H1 (cell line): ENCODE results near the gene TMEM145. TPM values are rescaled to one million over a fixed set of nuclear protein-coding genes. Genes with fewer than 3 reads are reported as not detected.

ENCODE experiments used
- CTCF ChIA-PET: fragments of 300-600 bp; sonication (Branson Sonifier 250); formaldehyde crosslinking; loops from one replicate; lab custom pipeline; 2021; ENCODE audit not compliant: partially characterized antibody; lab: Charles Lee
- POLR2A ChIA-PET: fragments of 300-600 bp; sonication (Branson Sonifier 250); formaldehyde crosslinking; loops from one replicate; lab custom pipeline; 2021; ENCODE audit warnings: inconsistent platforms; ENCODE audit not compliant: partially characterized antibody; lab: Charles Lee
- DNase-seq, 2 experiments: peaks; one replicate each; pipeline versions ENCODE4 v3.0.0 to v3.0.0-alpha.2; 2010 to 2022; ENCODE audit warnings: low spot score in 2 of 2, low read depth in 1 of 2, mixed read lengths in 1 of 2
- FAIRE-seq: peaks from 2 replicates; lab custom pipeline; 2011; peaks lifted over from hg19 to GRCh38; lab: Jason Lieb, UNC
- H2AFZ ChIP-seq: 2 replicates; pipeline ENCODE4 v1.8.1; 2012; ENCODE audit warnings: low read length, inconsistent platforms
- H2AK5ac ChIP-seq: 2 replicates; pipeline ENCODE4 v1.6.1; 2013; ENCODE audit warnings: low read depth, low read length
- H2BK120ac ChIP-seq: replicated peaks from 2 replicates; pipeline ENCODE3; 2013; ENCODE audit warnings: low read depth, low read length, inconsistent platforms
- H2BK12ac ChIP-seq: 2 replicates; pipeline ENCODE4 v1.6.1; 2013; ENCODE audit warnings: low read depth, low read length
- H2BK15ac ChIP-seq: 2 replicates; pipeline ENCODE4 v1.6.1; 2013; ENCODE audit warnings: low read length
- H2BK20ac ChIP-seq: 2 replicates; pipeline ENCODE4 v1.6.1; 2013; ENCODE audit warnings: low read length
- H2BK5ac ChIP-seq: 2 replicates; pipeline ENCODE4 v1.6.1; 2013; ENCODE audit warnings: low read depth, low read length
- H3K14ac ChIP-seq: 2 replicates; pipeline ENCODE4 v1.6.1; 2013; ENCODE audit warnings: inconsistent platforms; ENCODE audit not compliant: insufficient read length
- H3K18ac ChIP-seq: 2 replicates; pipeline ENCODE4 v1.6.1; 2013; ENCODE audit warnings: low read length; ENCODE audit errors: extremely low read depth
- H3K23ac ChIP-seq: 2 replicates; pipeline ENCODE4 v1.6.1; 2013; ENCODE audit warnings: inconsistent platforms; ENCODE audit not compliant: insufficient read length
- H3K23me2 ChIP-seq: 2 replicates; pipeline ENCODE4 v1.6.1; 2013; ENCODE audit warnings: low read depth, low read length
- H3K27ac ChIP-seq: 2 replicates; pipeline ENCODE4 v1.6.1; 2011; ENCODE audit warnings: low read depth, low read length, inconsistent platforms
- H3K27me3 ChIP-seq, 4 experiments: replicated peaks in 1 of 4; 1 replicate in 1 of 4; 2 replicates in 3 of 4; pipeline versions ENCODE4 v1.6.1 to v1.8.1; 2011 to 2013; ENCODE audit warnings: low read length in 3 of 4, mild to moderate bottlenecking in 3 of 4, inconsistent platforms in 2 of 4, mixed read lengths in 2 of 4, moderate library complexity in 1 of 4; ENCODE audit not compliant: control insufficient read depth in 3 of 4, insufficient read depth in 3 of 4; ENCODE audit errors: extremely low read depth in 1 of 4
- H3K36me3 ChIP-seq, 4 experiments: 2 replicates each; pipeline versions ENCODE4 v1.6.1 to v1.8.1; 2011 to 2013; ENCODE audit warnings: mild to moderate bottlenecking in 4 of 4, low read length in 3 of 4, moderate library complexity in 2 of 4, control low read depth in 1 of 4, inconsistent platforms in 1 of 4; ENCODE audit not compliant: insufficient read depth in 4 of 4, control insufficient read depth in 2 of 4
- H3K4ac ChIP-seq: replicated peaks from 2 replicates; pipeline ENCODE3; 2013; ENCODE audit warnings: low read length, low read depth, mixed read lengths, inconsistent platforms; ENCODE audit not compliant: insufficient read length
- H3K4me1 ChIP-seq, 4 experiments: replicated peaks in 1 of 4; 1 replicate in 1 of 4; 2 replicates in 3 of 4; pipeline versions ENCODE4 v1.6.1 to v1.8.1; 2011 to 2013; ENCODE audit warnings: low read length in 3 of 4, inconsistent platforms in 2 of 4, mixed read lengths in 1 of 4; ENCODE audit not compliant: insufficient read depth in 4 of 4, control insufficient read depth in 3 of 4
- H3K4me2 ChIP-seq, 2 experiments: 2 replicates each; pipeline versions ENCODE4 v1.6.1 to v1.8.1; 2011 to 2013; ENCODE audit warnings: low read depth in 2 of 2, low read length in 2 of 2, control low read depth in 1 of 2, inconsistent platforms in 1 of 2, mild to moderate bottlenecking in 1 of 2; ENCODE audit not compliant: insufficient read depth in 1 of 2
- H3K4me3 ChIP-seq, 4 experiments: fragments of 200-600, 300-600 bp in 1 of 4; sonication (generic), shearing (Covaris generic), sonication (Bioruptor Twin) in 1 of 4; 2 replicates each; pipeline versions ENCODE4 v1.5.1 to v1.8.1; 2011 to 2016; ENCODE audit warnings: low read length in 4 of 4, low read depth in 3 of 4, control low read depth in 2 of 4, inconsistent platforms in 2 of 4, mild to moderate bottlenecking in 2 of 4, mixed read lengths in 1 of 4, moderate library complexity in 1 of 4; ENCODE audit not compliant: insufficient read depth in 2 of 4; ENCODE audit errors: extremely low read depth in 1 of 4
- H3K56ac ChIP-seq: replicated peaks from 2 replicates; pipeline ENCODE3; 2013; ENCODE audit warnings: low read depth, mild to moderate bottlenecking, mixed read lengths, low read length, inconsistent platforms; ENCODE audit not compliant: insufficient read length
- H3K79me1 ChIP-seq: 2 replicates; pipeline ENCODE4 v1.6.1; 2013; ENCODE audit warnings: low read depth, low read length, control low read depth
- H3K79me2 ChIP-seq, 2 experiments: 2 replicates each; pipeline versions ENCODE4 v1.6.1 to v1.8.1; 2012 to 2013; ENCODE audit warnings: low read length in 2 of 2, mild to moderate bottlenecking in 2 of 2, inconsistent platforms in 1 of 2; ENCODE audit not compliant: insufficient read depth in 2 of 2, control insufficient read depth in 1 of 2
- H3K9ac ChIP-seq, 4 experiments: replicated peaks in 1 of 4; 1 replicate in 1 of 4; 2 replicates in 3 of 4; pipeline versions ENCODE4 v1.6.1 to v1.8.1; 2011 to 2013; ENCODE audit warnings: low read depth in 3 of 4, low read length in 3 of 4, control low read depth in 2 of 4, mild to moderate bottlenecking in 2 of 4, moderate library complexity in 2 of 4, inconsistent platforms in 1 of 4; ENCODE audit errors: extremely low read depth in 1 of 4
- H3K9me3 ChIP-seq, 2 experiments: 2 replicates each; pipeline versions ENCODE4 v1.6.1 to v1.8.1; 2012 to 2013; ENCODE audit warnings: mild to moderate bottlenecking in 2 of 2, moderate library complexity in 2 of 2, control low read depth in 1 of 2, inconsistent platforms in 1 of 2, low read depth in 1 of 2, low read length in 1 of 2, mixed read lengths in 1 of 2; ENCODE audit not compliant: insufficient read depth in 2 of 2
- H4K20me1 ChIP-seq, 2 experiments: replicated peaks in 1 of 2; 2 replicates each; pipeline versions ENCODE3 to v1.8.1; 2011 to 2013; ENCODE audit warnings: inconsistent platforms in 2 of 2, low read length in 2 of 2, mild to moderate bottlenecking in 1 of 2; ENCODE audit not compliant: insufficient read depth in 2 of 2, control insufficient read depth in 1 of 2
- H4K5ac ChIP-seq: 2 replicates; pipeline ENCODE4 v1.6.1; 2013; ENCODE audit warnings: low read length, low read depth, mixed read lengths, inconsistent platforms; ENCODE audit not compliant: insufficient read length
- H4K8ac ChIP-seq: 2 replicates; pipeline ENCODE4 v1.8.0; 2013; ENCODE audit warnings: mild to moderate bottlenecking, moderate library complexity, low read length, inconsistent platforms; ENCODE audit not compliant: insufficient read depth; ENCODE audit errors: extremely low read depth
- H4K91ac ChIP-seq: replicated peaks from 2 replicates; pipeline ENCODE3; 2013; ENCODE audit warnings: low read length, mixed read lengths, inconsistent platforms; ENCODE audit not compliant: insufficient read length
- ASH2L ChIP-seq: fragments of 200-600, 300-600 bp; sonication (generic); IDR thresholded peaks from one replicate; pipeline ENCODE4 v1.7.1; 2017; ENCODE audit warnings: low read length
- CTBP2 ChIP-seq: IDR thresholded peaks from 2 replicates; pipeline ENCODE4 v1.7.0; 2011; ENCODE audit warnings: borderline replicate concordance, mild to moderate bottlenecking, moderate library complexity, mixed read lengths, low read length; ENCODE audit not compliant: insufficient read depth, insufficient read length
- HDAC6 ChIP-seq: IDR thresholded peaks from one replicate; pipeline ENCODE4 v1.7.1; 2012; ENCODE audit warnings: low read depth, mild to moderate bottlenecking, inconsistent platforms, low read length, moderate library complexity
- JUN ChIP-seq: IDR thresholded peaks from 2 replicates; pipeline ENCODE4 v1.6.1; 2011; ENCODE audit warnings: low read depth, mild to moderate bottlenecking, improper control_type of control experiment, low read length
- PHF8 ChIP-seq: fragments of 200-600 bp; sonication (generic); conservative IDR thresholded peaks from 2 replicates; pipeline ENCODE4 v1.7.1; 2012; ENCODE audit warnings: low read depth, mild to moderate bottlenecking, inconsistent platforms, low read length, moderate library complexity
- RNF2 ChIP-seq: fragments of 200-900, 300-1000 bp; sonication (generic); IDR thresholded peaks from 2 replicates; pipeline ENCODE4 v1.7.1; 2016; ENCODE audit warnings: borderline replicate concordance, low read depth, mild to moderate bottlenecking, antibody characterized with exemption, low read length; ENCODE audit not compliant: poor library complexity, severe bottlenecking; ENCODE audit errors: missing control alignments
- SIN3A ChIP-seq, 2 experiments: IDR thresholded peaks in 1 of 2; conservative IDR thresholded peaks in 1 of 2; 2 replicates each; pipeline ENCODE4 v1.6.1; 2011 to 2012; ENCODE audit warnings: low read length in 2 of 2, improper control_type of control experiment in 1 of 2, low read depth in 1 of 2, mild to moderate bottlenecking in 1 of 2
- SRF ChIP-seq: IDR thresholded peaks from 2 replicates; pipeline ENCODE4 v1.6.1; 2011; ENCODE audit warnings: mild to moderate bottlenecking, low read depth, low read length, moderate library complexity
- WGBS, 2 experiments: shearing (Covaris generic) in 1 of 2; methylation state at CpG; one replicate each; pipeline versions ENCODE4 v1.1.6 to v1.1.7; 2013 to 2015; ENCODE audit warnings: low lambda C conversion rate in 2 of 2, mixed read lengths in 2 of 2, inconsistent platforms in 1 of 2, low coverage in 1 of 2, missing lambda C conversion rate in 1 of 2; ENCODE audit not compliant: insufficient replicate concordance in 2 of 2, insufficient coverage in 1 of 2, insufficient read length in 1 of 2; ENCODE audit errors: extremely low coverage in 1 of 2, missing lambda C conversion rate in 1 of 2; 5-methylcytosine and 5-hydroxymethylcytosine counted together
- polyA plus RNA-seq, 7 experiments: library from polyadenylated mRNA; depleted of rRNA in 3 of 7; stranded (reverse) in 5 of 7; unstranded in 2 of 7; fragments of >200 nt in 5 of 7; fragments of 200-250 nt in 2 of 7; gene quantifications; 1 replicate in 5 of 7; 2 replicates in 1 of 7; 4 replicates in 1 of 7; pipeline versions ENCODE4 v1.2.1 to v1.2.3, GENCODE V29; 2011 to 2013; ENCODE audit warnings: missing spikeins in 2 of 7, mixed read lengths in 2 of 7
- total RNA-seq: library from RNA; stranded (reverse); fragmentation: NEBNext Ultra II Directional; extraction: Animal tissue kit (Norgen Biotek cat#: 25700); gene quantifications from 2 replicates; pipeline ENCODE4 v1.2.1, GENCODE V29; 2021

TMEM145 gene
- total and polyA plus RNA-seq, 2 of the 8 experiments (the other 6 are each of a cell fraction or from before 2014, with no cell fraction given) = 2.3 to 4.7 TPM

DNA sequence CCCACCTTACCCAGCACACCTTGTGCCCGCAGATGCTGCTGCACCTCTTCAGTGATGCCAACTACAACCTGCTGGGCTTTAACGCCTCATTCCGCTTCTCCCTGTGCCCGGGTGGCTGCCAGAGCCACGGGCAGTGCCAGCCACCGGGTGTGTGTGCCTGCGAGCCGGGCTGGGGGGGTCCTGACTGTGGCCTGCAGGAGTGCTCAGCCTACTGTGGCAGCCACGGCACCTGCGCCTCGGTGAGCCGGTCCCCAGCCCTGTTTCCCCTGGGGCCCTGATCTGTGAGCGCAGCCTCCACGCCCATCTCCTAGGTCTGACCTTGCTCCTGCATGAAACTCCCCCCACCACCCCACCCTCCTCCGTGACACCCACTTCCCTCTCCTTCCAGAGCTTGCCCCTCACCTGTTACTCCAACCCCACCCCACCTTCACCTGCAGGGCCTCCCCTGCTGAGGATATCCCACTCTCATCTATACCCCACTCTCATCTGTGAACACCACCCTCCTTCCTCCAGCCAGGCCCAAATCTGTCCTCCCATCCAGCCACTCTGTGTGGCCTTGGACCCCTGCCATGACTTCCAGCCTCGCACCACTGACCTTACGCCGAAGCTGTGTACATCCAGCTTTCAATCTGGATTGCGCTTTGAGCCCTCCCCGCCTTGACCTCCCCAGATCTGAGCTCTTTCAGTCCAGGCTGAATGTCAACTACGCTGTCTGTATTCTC lies 21.0 kb downstream of the TMEM145 start:
- Histone ChIP-seq H3K36me3 (peaks cover 0 to 8% (median 2%) of the 10 kb centered on the region in 4 experiments; a peak in 1 of 8 replicates), H2BK20ac (no peak overlapping the region), H4K91ac (no peak overlapping the region), H2BK15ac (no peak overlapping the region), H3K4ac (no peak overlapping the region), H2BK5ac (no peak overlapping the region), H3K4me2 (no peak overlapping the region), H3K23me2 (no peaks in the 10 kb centered on the region; the same call in 1 of the 2 replicates), H3K27ac (no peak overlapping the region), H2AFZ (no peak overlapping the region), H3K9ac (no peak overlapping the region)
- WGBS, 2 experiments = 94% methylated on average over 18 of the region's 21 CpGs; no CpG with 5 or more reads in 1 of the 2 experiments
- ChIA-PET POLR2A (no interaction called here), CTCF (interaction anchor here (8.8 kb wide), 1 partner anchor 11 kb away, joined by 90 read pairs; no protein-coding TSS in a partner anchor)
- TF ChIP-seq ASH2L = no peak
- no peak for TF ChIP-seq JUN
- no peak for TF ChIP-seq CTBP2
- no peak for TF ChIP-seq RNF2
- no peak for TF ChIP-seq SIN3A (conservative IDR thresholded peaks at IDR 0.05 in 1 of 2, IDR thresholded peaks at IDR 0.05 in 1 of 2; ENCODE audit: low read depth in 1 of 2, low read length in 2 of 2)
- no peak for TF ChIP-seq SRF
- no peak for TF ChIP-seq PHF8
- TF ChIP-seq HDAC6 = no peak
- TF ChIP-seq, all 59 proteins: peak for 0
- H3K18ac ChIP-seq = no peak overlapping the region
- no peak overlapping the region for H2BK12ac ChIP-seq
- no peak overlapping the region for H3K23ac ChIP-seq
- no peaks in the 10 kb centered on the region for H3K27me3 ChIP-seq
- no peak overlapping the region for H4K5ac ChIP-seq
- no peak overlapping the region for H3K4me3 ChIP-seq
- no peak overlapping the region for H2BK120ac ChIP-seq
- no peaks in the 10 kb centered on the region; a peak in 1 of 4 replicates for H3K79me2 ChIP-seq
- no peak overlapping the region for H3K56ac ChIP-seq
- DNase-seq (no peak), FAIRE-seq (no peak)
- peaks cover 0 to 13% of the 10 kb centered on the region in 2 experiments for H4K20me1 ChIP-seq
- H3K14ac ChIP-seq = no peak overlapping the region
- H2AK5ac ChIP-seq = no peak overlapping the region
- no peaks in the 10 kb centered on the region; a peak in 1 of 7 replicates for H3K4me1 ChIP-seq
- peaks cover 2% of the 10 kb centered on the region; the same call in 1 of the 2 replicates for H3K79me1 ChIP-seq
- H4K8ac ChIP-seq = no peak overlapping the region; the same call in 1 of the 2 replicates
- H3K9me3 ChIP-seq = no peaks in the 10 kb centered on the region
